Measurements from ENCODE around the gene SLCO3A1.

DNA sequence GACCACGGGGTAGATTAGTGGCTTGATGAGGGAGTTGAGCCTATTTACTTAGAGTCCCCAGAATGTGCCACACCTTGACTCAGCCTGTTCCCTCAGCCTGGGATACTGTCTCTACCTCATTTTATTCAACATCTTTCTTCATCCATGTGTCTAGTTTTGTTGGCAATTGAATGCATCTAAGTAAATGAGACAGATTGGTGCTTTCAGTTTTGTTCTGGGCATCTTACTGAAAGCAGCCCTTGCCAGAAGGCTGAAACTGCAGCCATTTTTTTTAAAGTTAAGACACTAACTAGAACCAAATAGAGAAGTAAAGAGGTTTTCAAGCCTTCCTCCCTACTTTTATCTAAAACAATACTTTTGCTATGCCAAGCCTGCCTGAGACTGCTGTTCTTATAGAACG lies 246.8 kb downstream of the SLCO3A1 start:
- TF ChIP-seq, protein P1, sequence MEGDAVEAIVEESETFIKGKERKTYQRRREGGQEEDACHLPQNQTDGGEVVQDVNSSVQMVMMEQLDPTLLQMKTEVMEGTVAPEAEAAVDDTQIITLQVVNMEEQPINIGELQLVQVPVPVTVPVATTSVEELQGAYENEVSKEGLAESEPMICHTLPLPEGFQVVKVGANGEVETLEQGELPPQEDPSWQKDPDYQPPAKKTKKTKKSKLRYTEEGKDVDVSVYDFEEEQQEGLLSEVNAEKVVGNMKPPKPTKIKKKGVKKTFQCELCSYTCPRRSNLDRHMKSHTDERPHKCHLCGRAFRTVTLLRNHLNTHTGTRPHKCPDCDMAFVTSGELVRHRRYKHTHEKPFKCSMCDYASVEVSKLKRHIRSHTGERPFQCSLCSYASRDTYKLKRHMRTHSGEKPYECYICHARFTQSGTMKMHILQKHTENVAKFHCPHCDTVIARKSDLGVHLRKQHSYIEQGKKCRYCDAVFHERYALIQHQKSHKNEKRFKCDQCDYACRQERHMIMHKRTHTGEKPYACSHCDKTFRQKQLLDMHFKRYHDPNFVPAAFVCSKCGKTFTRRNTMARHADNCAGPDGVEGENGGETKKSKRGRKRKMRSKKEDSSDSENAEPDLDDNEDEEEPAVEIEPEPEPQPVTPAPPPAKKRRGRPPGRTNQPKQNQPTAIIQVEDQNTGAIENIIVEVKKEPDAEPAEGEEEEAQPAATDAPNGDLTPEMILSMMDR (IDR thresholded peaks at IDR 0.05; ENCODE audit: insufficient read depth, low read length): no peak
- TF ChIP-seq, protein P2, sequence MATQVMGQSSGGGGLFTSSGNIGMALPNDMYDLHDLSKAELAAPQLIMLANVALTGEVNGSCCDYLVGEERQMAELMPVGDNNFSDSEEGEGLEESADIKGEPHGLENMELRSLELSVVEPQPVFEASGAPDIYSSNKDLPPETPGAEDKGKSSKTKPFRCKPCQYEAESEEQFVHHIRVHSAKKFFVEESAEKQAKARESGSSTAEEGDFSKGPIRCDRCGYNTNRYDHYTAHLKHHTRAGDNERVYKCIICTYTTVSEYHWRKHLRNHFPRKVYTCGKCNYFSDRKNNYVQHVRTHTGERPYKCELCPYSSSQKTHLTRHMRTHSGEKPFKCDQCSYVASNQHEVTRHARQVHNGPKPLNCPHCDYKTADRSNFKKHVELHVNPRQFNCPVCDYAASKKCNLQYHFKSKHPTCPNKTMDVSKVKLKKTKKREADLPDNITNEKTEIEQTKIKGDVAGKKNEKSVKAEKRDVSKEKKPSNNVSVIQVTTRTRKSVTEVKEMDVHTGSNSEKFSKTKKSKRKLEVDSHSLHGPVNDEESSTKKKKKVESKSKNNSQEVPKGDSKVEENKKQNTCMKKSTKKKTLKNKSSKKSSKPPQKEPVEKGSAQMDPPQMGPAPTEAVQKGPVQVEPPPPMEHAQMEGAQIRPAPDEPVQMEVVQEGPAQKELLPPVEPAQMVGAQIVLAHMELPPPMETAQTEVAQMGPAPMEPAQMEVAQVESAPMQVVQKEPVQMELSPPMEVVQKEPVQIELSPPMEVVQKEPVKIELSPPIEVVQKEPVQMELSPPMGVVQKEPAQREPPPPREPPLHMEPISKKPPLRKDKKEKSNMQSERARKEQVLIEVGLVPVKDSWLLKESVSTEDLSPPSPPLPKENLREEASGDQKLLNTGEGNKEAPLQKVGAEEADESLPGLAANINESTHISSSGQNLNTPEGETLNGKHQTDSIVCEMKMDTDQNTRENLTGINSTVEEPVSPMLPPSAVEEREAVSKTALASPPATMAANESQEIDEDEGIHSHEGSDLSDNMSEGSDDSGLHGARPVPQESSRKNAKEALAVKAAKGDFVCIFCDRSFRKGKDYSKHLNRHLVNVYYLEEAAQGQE (IDR thresholded peaks at IDR 0.05; ENCODE audit: insufficient replicate concordance, low read depth): no peak

Measured in HL-60 (cell line).